ENCODE results near the gene C17orf67.

DNA sequence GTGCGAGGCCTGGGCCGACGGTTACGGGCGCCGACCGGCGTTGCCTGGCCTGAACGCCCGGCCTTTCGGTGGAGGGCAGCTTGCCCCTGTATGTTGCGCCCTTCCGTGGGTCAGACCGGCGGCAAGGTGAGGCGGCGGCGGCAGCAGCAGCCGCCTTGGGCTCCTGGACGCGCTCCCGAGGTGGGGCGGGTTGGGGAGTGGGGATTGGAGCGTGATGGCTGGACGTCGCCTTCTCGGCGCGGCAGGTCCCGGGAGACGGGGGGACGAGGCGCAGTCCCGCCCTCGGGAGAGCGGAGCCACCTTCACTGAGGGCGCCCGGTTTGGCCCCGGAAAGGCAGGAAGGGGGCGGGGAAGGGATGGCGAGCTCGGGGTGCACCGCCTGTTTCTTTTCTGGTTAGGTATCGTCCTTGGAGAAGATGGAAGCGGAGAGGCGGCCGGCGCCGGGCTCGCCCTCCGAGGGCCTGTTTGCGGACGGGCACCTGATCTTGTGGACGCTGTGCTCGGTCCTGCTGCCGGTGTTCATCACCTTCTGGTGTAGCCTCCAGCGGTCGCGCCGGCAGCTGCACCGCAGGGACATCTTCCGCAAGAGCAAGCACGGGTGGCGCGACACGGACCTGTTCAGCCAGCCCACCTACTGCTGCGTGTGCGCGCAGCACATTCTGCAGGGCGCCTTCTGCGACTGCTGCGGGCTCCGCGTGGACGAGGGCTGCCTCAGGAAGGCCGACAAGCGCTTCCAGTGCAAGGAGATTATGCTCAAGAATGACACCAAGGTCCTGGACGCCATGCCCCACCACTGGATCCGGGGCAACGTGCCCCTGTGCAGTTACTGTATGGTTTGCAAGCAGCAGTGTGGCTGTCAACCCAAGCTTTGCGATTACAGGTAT lies 902 bp upstream of the C17orf67 start:
- TF ChIP-seq, protein P1, sequence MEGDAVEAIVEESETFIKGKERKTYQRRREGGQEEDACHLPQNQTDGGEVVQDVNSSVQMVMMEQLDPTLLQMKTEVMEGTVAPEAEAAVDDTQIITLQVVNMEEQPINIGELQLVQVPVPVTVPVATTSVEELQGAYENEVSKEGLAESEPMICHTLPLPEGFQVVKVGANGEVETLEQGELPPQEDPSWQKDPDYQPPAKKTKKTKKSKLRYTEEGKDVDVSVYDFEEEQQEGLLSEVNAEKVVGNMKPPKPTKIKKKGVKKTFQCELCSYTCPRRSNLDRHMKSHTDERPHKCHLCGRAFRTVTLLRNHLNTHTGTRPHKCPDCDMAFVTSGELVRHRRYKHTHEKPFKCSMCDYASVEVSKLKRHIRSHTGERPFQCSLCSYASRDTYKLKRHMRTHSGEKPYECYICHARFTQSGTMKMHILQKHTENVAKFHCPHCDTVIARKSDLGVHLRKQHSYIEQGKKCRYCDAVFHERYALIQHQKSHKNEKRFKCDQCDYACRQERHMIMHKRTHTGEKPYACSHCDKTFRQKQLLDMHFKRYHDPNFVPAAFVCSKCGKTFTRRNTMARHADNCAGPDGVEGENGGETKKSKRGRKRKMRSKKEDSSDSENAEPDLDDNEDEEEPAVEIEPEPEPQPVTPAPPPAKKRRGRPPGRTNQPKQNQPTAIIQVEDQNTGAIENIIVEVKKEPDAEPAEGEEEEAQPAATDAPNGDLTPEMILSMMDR (IDR thresholded peaks at IDR 0.05) = no peak
- TF ChIP-seq POLR2A (IDR thresholded peaks at IDR 0.05) (no peak), POLR2AphosphoS5 (IDR thresholded peaks at IDR 0.05; ENCODE audit: insufficient read depth in 1 of 2, low read depth in 1 of 2) (peak; percentile 24 to 50)
